Activated T-helper 17 cell treated with anti-CD3 and anti-CD28 coated beads, Interleukin-2, amount 50 U/mL, for 72 hours (primary cell): ENCODE data around the gene POLR1F. TPM values are rescaled to one million over a fixed set of nuclear protein-coding genes. Genes with fewer than 3 reads are reported as not detected.
A peak's percentile ranks its signal among the peaks of the same experiment; 100 is the strongest.
"Not testable (repeated sequence)": the region's sequence is repeated elsewhere in the genome, so short reads cannot be mapped to it uniquely, and the experiment has no call there.

ENCODE experiments used
- ATAC-seq: fragments of 150-1000 bp; cut with Tn5 transposase; replicated peaks from 2 replicates; pipeline ENCODE4 v1.10.0; 2021; ENCODE audit warnings: mild to moderate bottlenecking, moderate library complexity
- H3K27ac Mint-ChIP-seq: one replicate; pipeline ENCODE4 v1.8.0; 2022; ENCODE audit warnings: mixed read lengths
- H3K27me3 Mint-ChIP-seq: one replicate; pipeline ENCODE4 v1.8.0; 2022; ENCODE audit warnings: mixed read lengths
- H3K36me3 Mint-ChIP-seq: one replicate; pipeline ENCODE4 v1.8.0; 2022; ENCODE audit warnings: low read depth, mild to moderate bottlenecking, mixed read lengths
- H3K4me1 Mint-ChIP-seq: one replicate; pipeline ENCODE4 v1.8.0; 2022; ENCODE audit warnings: mixed read lengths
- H3K4me3 Mint-ChIP-seq: one replicate; pipeline ENCODE4 v1.8.0; 2022; ENCODE audit warnings: mild to moderate bottlenecking, mixed read lengths
- H3K9me3 Mint-ChIP-seq: one replicate; pipeline ENCODE4 v1.8.0; 2022; ENCODE audit warnings: mixed read lengths
- total RNA-seq, 2 donors: library from RNA; stranded (reverse); gene quantifications; one replicate each; pipeline ENCODE4 v1.2.3, GENCODE V29; 2022

Gene POLR1F
- total RNA-seq, 2 donors from 2014 or later, result 15.0 to 26.9 TPM

GRCh38 chr7:19700936-19701335, 7.9 kb downstream of the POLR1F start:
- ATAC-seq, result no peak
- H3K4me3 Mint-ChIP-seq, result no peak overlapping the region
- peaks cover 2% of the 10 kb centered on the region for H3K4me1 Mint-ChIP-seq
- H3K27me3 Mint-ChIP-seq, result no peaks in the 10 kb centered on the region
- H3K27ac Mint-ChIP-seq, result no peak overlapping the region
- H3K9me3 Mint-ChIP-seq, result no peaks in the 10 kb centered on the region
- peaks cover 87% of the 10 kb centered on the region for H3K36me3 Mint-ChIP-seq

GRCh38 chr7:19698331-19698730, 10.5 kb downstream of the POLR1F start:
- Mint-ChIP-seq H3K9me3 (no peaks in the 10 kb centered on the region), H3K36me3 (peaks cover 75% of the 10 kb centered on the region), H3K27me3 (no peaks in the 10 kb centered on the region), H3K4me1 (no peaks in the 10 kb centered on the region), H3K27ac (no peak overlapping the region), H3K4me3 (no peak overlapping the region)
- ATAC-seq, result no peak

- Mint-ChIP-seq H3K27me3 (no peaks in the 10 kb centered on the region), H3K4me1 (no peaks in the 10 kb centered on the region), H3K4me3 (no peak overlapping the region), H3K9me3 (no peaks in the 10 kb centered on the region), H3K36me3 (peaks cover 61% of the 10 kb centered on the region), H3K27ac (no peak overlapping the region)
- ATAC-seq, result no peak
Observed at GRCh38 chr7:19696926-19697325, 11.9 kb downstream of the POLR1F start.

GRCh38 chr7:19692111-19692828, 16.6 kb downstream of the POLR1F start:
- H3K4me3 Mint-ChIP-seq, result no peak overlapping the region
- no peak overlapping the region for H3K27ac Mint-ChIP-seq
- H3K9me3 Mint-ChIP-seq, result no peaks in the 10 kb centered on the region
- no peaks in the 10 kb centered on the region for H3K4me1 Mint-ChIP-seq
- no peaks in the 10 kb centered on the region for H3K27me3 Mint-ChIP-seq
- no peak for ATAC-seq
- H3K36me3 Mint-ChIP-seq, result peaks cover 16% of the 10 kb centered on the region

GRCh38 chr7:19690736-19691135, 18.1 kb downstream of the POLR1F start:
- Mint-ChIP-seq H3K4me1 (no peaks in the 10 kb centered on the region), H3K9me3 (no peaks in the 10 kb centered on the region), H3K27me3 (no peaks in the 10 kb centered on the region), H3K27ac (no peak overlapping the region), H3K36me3 (peaks cover 2% of the 10 kb centered on the region), H3K4me3 (no peak overlapping the region)
- no peak for ATAC-seq

GRCh38 chr7:19689130-19689529, 19.7 kb downstream of the POLR1F start:
- H3K9me3 Mint-ChIP-seq, H3K4me1 Mint-ChIP-seq, ATAC-seq, H3K27me3 Mint-ChIP-seq, H3K27ac Mint-ChIP-seq, H3K4me3 Mint-ChIP-seq, H3K36me3 Mint-ChIP-seq: not testable (repeated sequence)

- Mint-ChIP-seq H3K27ac (no peak overlapping the region), H3K4me3 (no peak overlapping the region), H3K36me3 (no peaks in the 10 kb centered on the region), H3K27me3 (no peaks in the 10 kb centered on the region), H3K4me1 (no peaks in the 10 kb centered on the region), H3K9me3 (no peaks in the 10 kb centered on the region)
- ATAC-seq, result no peak
Observed at GRCh38 chr7:19681596-19681995, 27.2 kb downstream of the POLR1F start.

- no peaks in the 10 kb centered on the region for H3K36me3 Mint-ChIP-seq
- no peak for ATAC-seq
Observed at GRCh38 chr7:19677180-19677579, 31.7 kb downstream of the POLR1F start.

GRCh38 chr7:19675816-19676215, 33.0 kb downstream of the POLR1F start:
- H3K9me3 Mint-ChIP-seq, result no peaks in the 10 kb centered on the region
- no peaks in the 10 kb centered on the region for H3K36me3 Mint-ChIP-seq
- no peaks in the 10 kb centered on the region for H3K4me1 Mint-ChIP-seq
- no peak for ATAC-seq
- H3K27me3 Mint-ChIP-seq, result no peaks in the 10 kb centered on the region
- no peak overlapping the region for H3K27ac Mint-ChIP-seq
- H3K4me3 Mint-ChIP-seq, result no peak overlapping the region

More at GRCh38 chr7:19677180-19677579, 31.7 kb downstream of the POLR1F start:
- Mint-ChIP-seq H3K4me3 (no peak overlapping the region), H3K27ac (no peak overlapping the region), H3K9me3 (no peaks in the 10 kb centered on the region), H3K27me3 (no peaks in the 10 kb centered on the region), H3K4me1 (no peaks in the 10 kb centered on the region)

GRCh38 chr7:19674266-19674960, 34.4 kb downstream of the POLR1F start:
- no peaks in the 10 kb centered on the region for H3K27me3 Mint-ChIP-seq
- no peaks in the 10 kb centered on the region for H3K4me1 Mint-ChIP-seq
- H3K9me3 Mint-ChIP-seq, result no peaks in the 10 kb centered on the region
- H3K4me3 Mint-ChIP-seq, result no peak overlapping the region
- H3K36me3 Mint-ChIP-seq, result no peaks in the 10 kb centered on the region
- no peak for ATAC-seq
- no peak overlapping the region for H3K27ac Mint-ChIP-seq

- no peak overlapping the region for H3K27ac Mint-ChIP-seq
- no peak overlapping the region for H3K4me3 Mint-ChIP-seq
Observed at GRCh38 chr7:19670806-19671205, 38.0 kb downstream of the POLR1F start.

GRCh38 chr7:19665399-19666008, 43.3 kb downstream of the POLR1F start:
- Mint-ChIP-seq H3K27ac (no peak overlapping the region), H3K4me1 (peaks cover 4% of the 10 kb centered on the region), H3K9me3 (no peaks in the 10 kb centered on the region), H3K27me3 (peaks cover 4% of the 10 kb centered on the region), H3K36me3 (no peaks in the 10 kb centered on the region), H3K4me3 (no peak overlapping the region)
- no peak for ATAC-seq

More at GRCh38 chr7:19670806-19671205, 38.0 kb downstream of the POLR1F start:
- Mint-ChIP-seq H3K4me1 (no peaks in the 10 kb centered on the region), H3K36me3 (no peaks in the 10 kb centered on the region), H3K9me3 (no peaks in the 10 kb centered on the region), H3K27me3 (peaks cover 4% of the 10 kb centered on the region)
- ATAC-seq, result no peak

- Mint-ChIP-seq H3K4me3 (peak overlapping the region; percentile 8), H3K27me3 (peaks cover 14% of the 10 kb centered on the region), H3K27ac (no peak overlapping the region), H3K9me3 (no peaks in the 10 kb centered on the region), H3K36me3 (no peaks in the 10 kb centered on the region), H3K4me1 (peaks cover 4% of the 10 kb centered on the region)
- no peak for ATAC-seq
Observed at GRCh38 chr7:19663816-19664462, 44.9 kb downstream of the POLR1F start.

- Mint-ChIP-seq H3K27ac (no peak overlapping the region), H3K36me3 (no peaks in the 10 kb centered on the region), H3K27me3 (peaks cover 15% of the 10 kb centered on the region), H3K9me3 (peaks cover 22% of the 10 kb centered on the region), H3K4me1 (no peaks in the 10 kb centered on the region), H3K4me3 (no peak overlapping the region)
- ATAC-seq, result no peak
Observed at GRCh38 chr7:19648791-19649190, 60.0 kb downstream of the POLR1F start.
